C4-2B (cell line): ENCODE measurements around the gene TSGA10IP.

Experiments
- H3K27ac ChIP-seq: fragments of 450-650 bp; 2 replicates; pipeline ENCODE4 v1.5.1; 2017
- ZFX ChIP-seq: fragments of 450-650 bp; IDR thresholded peaks from 2 replicates; pipeline ENCODE4 v1.6.1; 2017
- TF ChIP-seq, protein P1 (sequence below): fragments of 450-650 bp; conservative IDR thresholded peaks from 2 replicates; pipeline ENCODE4 v1.5.1; 2017; ENCODE audit warnings: mild to moderate bottlenecking

TSGA10IP gene

GRCh38 chr11:65900125-65900898, 45.0 kb upstream of the TSGA10IP start, which contains the start of gene FOSL1:
FOSL1 (minus strand) TSS chr11:65900388; CDS start chr11:65900339, 49 bp downstream.
- TF ChIP-seq ZFX = no peak
- TF ChIP-seq, protein P1, sequence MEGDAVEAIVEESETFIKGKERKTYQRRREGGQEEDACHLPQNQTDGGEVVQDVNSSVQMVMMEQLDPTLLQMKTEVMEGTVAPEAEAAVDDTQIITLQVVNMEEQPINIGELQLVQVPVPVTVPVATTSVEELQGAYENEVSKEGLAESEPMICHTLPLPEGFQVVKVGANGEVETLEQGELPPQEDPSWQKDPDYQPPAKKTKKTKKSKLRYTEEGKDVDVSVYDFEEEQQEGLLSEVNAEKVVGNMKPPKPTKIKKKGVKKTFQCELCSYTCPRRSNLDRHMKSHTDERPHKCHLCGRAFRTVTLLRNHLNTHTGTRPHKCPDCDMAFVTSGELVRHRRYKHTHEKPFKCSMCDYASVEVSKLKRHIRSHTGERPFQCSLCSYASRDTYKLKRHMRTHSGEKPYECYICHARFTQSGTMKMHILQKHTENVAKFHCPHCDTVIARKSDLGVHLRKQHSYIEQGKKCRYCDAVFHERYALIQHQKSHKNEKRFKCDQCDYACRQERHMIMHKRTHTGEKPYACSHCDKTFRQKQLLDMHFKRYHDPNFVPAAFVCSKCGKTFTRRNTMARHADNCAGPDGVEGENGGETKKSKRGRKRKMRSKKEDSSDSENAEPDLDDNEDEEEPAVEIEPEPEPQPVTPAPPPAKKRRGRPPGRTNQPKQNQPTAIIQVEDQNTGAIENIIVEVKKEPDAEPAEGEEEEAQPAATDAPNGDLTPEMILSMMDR = no peak
- no peak within 1 kb of the TSS; the same call in 1 of the 2 replicates for H3K27ac ChIP-seq

DNA sequence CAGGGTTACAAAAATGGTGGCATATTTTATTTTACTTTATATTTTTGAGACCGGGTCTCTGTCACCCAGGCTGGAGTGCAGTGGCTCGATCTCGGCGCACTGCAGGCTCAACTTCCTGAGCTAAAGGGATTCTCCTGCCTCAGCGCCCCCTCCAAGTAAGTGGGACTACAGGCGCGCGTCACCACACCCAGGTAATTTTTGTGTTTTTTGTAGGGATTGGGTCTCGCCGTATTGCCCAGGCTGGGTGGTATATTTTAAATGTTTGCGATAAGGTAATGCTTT, 44.4 kb upstream of the TSGA10IP start:
- no peak for TF ChIP-seq ZFX
- TF ChIP-seq, protein P1 = no peak
- H3K27ac ChIP-seq = no peak overlapping the region

DNA sequence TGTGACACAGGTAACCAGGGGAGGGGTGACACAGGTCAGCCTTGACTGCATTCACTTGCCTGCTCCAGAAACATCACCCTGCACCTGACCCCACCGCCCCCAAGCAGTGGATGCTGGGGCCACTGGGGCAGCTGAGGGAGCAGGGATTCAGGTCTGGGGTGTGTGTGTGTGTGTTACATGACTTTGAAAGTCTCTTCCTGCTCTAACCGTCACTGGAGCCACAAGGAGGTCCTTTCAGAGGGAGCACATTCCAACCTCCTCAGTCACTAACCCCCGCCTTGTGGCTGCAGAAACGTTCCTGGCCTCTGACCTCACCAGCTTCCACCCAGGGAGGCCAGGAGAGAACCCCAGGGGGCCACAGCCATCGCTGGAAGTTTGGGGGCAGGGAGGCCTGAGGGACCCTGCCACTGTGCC, 42.2 kb upstream of the TSGA10IP start:
- no peak for TF ChIP-seq ZFX
- TF ChIP-seq, protein P1 = no peak
- no peak overlapping the region for H3K27ac ChIP-seq

GRCh38 chr11:65903715-65904114, 41.6 kb upstream of the TSGA10IP start:
- H3K27ac ChIP-seq = no peak overlapping the region
- TF ChIP-seq ZFX = no peak
- TF ChIP-seq, protein P1 = no peak

- TF ChIP-seq, protein P1 = no peak
- TF ChIP-seq ZFX = no peak
- no peak overlapping the region for H3K27ac ChIP-seq
Observed at GRCh38 chr11:65906602-65907001, 38.7 kb upstream of the TSGA10IP start.

GRCh38 chr11:65907878-65908277, 37.4 kb upstream of the TSGA10IP start:
- no peak overlapping the region for H3K27ac ChIP-seq
- TF ChIP-seq, protein P1 = no peak
- TF ChIP-seq ZFX = no peak

DNA sequence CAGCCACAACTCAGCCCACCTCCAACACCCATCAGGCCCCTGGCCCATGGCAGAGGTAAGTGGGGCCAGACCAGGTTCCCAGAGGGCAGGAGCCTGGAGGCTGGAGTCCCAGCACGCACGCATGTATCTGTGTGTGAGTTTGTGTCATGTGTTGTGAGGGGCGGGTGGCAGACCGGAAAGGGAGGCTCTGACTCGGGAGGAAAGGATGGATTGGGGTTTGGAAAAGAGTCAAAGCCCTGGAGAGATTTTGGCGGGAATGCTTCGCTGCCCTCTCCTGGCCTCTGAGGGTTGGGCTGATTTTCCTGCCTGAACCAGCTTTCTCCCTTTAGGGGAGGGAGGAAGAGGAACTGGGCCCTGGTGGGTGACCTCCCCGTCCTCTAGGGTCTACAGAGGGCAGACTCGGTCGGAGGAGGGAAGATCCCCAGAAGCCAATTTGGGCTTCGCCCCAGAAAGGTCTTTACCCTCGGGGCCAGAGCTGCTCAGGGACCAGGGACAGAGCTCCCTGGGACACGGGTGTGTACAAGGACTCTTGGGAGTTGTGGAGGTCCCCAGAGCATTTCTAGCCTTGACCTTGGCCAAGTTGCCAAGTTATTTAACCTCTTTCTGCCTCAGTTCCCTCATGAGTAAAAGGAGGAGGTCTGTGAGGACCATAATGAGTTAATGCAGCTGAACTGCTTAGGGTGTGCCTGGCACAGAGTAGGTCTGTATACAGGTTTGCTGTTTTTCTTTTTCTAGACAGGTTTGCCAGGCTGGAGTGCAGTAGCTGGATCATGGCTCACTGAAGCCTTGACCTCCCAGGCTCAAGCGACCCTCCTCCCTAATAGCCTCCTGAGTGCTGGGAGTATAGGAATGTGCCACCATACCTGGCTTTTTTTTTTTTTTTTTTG, 33.4 kb upstream of the TSGA10IP start:
- TF ChIP-seq ZFX = no peak
- TF ChIP-seq, protein P1 = no peak; the same call in 1 of the 2 replicates
- H3K27ac ChIP-seq = peak overlapping the region; percentile 7
